MM.1S (cell line): ENCODE measurements around the gene LRRC4C.

ENCODE experiments used
- EZH2 ChIP-seq: fragments of 300-600 bp; sonication (generic); optimal IDR thresholded peaks from 2 replicates; pipeline ENCODE3; 2017; ENCODE audit warnings: low read depth, mild to moderate bottlenecking, antibody characterized with exemption, low read length, mixed read lengths
- EZH2phosphoT487 ChIP-seq: fragments of 300-600 bp; sonication (generic); IDR thresholded peaks from 2 replicates; pipeline ENCODE4 v1.6.1; 2018; ENCODE audit warnings: antibody characterized with exemption, low read length
- TF ChIP-seq, protein P1 (sequence below): fragments of 300-600 bp; sonication (generic); IDR thresholded peaks from 2 replicates; pipeline ENCODE4 v1.5.1; 2016; ENCODE audit warnings: antibody characterized with exemption, low read length, mixed read lengths

DNA sequence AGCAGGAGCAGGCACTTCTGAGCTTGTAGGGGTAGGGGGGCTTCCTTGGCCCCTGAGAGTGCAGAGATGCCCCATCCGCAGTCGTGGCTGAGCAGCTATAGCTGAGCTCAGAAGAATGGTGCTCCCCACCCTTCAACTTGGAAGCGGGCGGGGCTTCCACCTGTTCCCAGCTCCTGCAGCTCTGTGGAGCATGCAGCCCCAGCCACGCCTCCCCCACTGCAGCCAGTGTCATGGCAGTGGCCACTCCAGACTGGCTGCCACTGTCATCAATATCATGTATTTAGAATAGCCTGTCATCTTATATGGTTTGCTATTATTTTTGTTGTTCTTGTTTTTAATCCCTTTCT, 213.1 kb downstream of the LRRC4C start:
- TF ChIP-seq EZH2phosphoT487 (no peak), EZH2 (no peak)
- TF ChIP-seq, protein P1, sequence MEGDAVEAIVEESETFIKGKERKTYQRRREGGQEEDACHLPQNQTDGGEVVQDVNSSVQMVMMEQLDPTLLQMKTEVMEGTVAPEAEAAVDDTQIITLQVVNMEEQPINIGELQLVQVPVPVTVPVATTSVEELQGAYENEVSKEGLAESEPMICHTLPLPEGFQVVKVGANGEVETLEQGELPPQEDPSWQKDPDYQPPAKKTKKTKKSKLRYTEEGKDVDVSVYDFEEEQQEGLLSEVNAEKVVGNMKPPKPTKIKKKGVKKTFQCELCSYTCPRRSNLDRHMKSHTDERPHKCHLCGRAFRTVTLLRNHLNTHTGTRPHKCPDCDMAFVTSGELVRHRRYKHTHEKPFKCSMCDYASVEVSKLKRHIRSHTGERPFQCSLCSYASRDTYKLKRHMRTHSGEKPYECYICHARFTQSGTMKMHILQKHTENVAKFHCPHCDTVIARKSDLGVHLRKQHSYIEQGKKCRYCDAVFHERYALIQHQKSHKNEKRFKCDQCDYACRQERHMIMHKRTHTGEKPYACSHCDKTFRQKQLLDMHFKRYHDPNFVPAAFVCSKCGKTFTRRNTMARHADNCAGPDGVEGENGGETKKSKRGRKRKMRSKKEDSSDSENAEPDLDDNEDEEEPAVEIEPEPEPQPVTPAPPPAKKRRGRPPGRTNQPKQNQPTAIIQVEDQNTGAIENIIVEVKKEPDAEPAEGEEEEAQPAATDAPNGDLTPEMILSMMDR = no peak
